UCSD-AML1 (cell line): Measurements from ENCODE around the gene CLCA4.
"Not testable (repeated sequence)": the region's sequence is repeated elsewhere in the genome, so short reads cannot be mapped to it uniquely, and the experiment has no call there.

ENCODE experiments used
- DNase-seq: peaks from one replicate; lab custom pipeline; 2025; ENCODE audit not compliant: unreplicated experiment; lab: John Stamatoyannopoulos, UW

The CLCA4 gene

DNA sequence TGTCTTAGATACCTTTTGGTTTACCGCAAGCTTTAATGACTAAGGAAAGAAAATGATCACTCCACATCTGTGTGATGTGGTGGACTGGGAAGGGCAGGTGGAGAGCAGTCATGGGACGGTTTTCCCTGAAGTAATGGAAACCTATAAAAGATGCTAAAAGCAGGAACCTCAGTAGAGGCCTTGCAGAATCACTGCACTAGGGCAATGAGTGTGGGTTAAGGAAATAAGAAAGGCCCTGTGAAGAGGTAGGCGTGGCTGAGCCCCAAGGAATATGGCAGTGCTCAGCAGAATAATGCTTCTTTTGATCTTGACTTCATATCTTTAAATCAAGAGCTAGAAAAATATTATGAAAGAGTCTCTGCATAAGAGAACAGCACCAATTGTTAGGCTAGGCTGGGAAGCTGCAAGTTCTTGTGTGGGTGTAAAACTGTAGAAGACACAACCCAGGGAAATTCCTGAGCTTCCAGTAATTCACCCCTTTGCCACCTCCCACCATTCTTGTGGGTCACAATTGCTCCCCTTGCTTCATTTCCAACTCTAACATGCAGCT is 49.9 kb downstream of the CLCA4 start:
- no peak for DNase-seq

DNA sequence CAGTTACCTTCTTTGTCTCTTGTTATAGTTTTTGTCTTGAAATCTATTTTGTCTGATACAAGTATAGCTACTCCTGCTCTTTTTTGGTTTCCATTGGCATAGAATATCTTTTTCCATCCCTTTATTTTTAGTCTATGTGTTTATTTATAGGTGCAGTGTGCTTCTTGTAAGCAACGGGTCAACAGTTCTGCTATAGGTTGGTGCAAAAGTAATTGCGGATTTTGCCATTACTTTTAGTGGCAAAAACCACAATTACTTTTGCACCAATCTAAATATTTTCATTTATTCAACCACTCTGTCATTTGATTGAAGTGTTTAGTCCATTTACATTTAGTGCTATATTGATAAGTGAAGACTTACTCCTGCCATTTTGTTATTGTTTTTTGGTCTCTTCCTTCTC is 59.2 kb downstream of the CLCA4 start:
- not testable (repeated sequence) for DNase-seq

DNA sequence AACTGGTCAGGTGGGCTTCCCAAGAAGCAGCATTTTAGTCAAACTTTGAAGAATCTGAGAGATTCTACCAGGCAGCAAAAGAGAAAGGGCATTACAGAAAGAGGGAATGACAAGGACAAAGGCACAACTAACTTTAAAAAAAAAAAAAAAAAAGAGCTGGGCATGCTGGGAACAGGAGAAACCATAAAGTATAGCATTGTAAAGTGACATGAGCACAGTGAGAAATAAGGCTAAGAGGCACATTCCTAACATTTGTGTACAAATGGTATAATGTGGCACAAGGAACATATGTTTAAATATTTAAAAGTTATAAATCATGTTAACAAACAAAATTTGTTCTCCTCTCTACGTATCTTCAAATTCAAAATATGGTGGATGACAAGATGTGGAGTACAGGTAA is 69.6 kb downstream of the CLCA4 start:
- no peak for DNase-seq

DNA sequence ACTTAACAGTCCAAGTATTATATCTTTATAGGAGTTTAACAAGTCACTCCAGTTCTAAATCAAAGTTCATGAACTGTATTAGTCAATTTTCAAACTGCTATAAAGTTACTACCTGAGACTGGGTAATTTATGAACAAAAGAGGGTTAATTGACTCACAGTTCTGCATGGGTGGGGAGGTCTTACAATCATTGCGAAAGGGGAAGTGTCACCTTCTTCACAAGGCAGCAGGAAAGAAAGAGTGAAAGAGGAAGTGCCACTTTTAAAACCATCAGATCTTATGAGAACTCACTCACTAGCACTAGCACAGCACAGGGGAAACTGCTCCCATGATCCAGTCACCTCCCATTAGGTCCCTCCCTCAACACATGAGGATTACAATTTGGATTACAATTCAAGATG is 70.0 kb downstream of the CLCA4 start:
- DNase-seq, result peak; percentile 11

DNA sequence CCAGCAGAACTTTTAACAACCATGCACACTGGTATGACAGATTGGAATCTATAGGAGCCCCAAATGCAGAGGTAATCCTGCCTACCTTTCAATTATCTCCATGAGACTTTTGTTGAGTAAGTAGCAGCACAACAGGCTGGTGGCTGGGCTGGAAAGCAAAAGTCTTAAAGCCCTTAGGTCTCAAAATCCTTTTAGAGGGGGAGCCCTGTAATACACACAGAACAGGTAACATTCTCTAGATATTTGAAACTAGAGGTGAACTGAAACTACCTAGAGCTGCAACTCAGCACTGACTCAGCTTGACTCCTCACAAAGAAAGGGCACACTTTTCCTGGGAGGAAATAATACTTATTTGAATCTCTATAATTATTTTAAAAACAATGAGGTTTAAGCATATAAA is 71.5 kb downstream of the CLCA4 start:
- DNase-seq, result no peak

DNA sequence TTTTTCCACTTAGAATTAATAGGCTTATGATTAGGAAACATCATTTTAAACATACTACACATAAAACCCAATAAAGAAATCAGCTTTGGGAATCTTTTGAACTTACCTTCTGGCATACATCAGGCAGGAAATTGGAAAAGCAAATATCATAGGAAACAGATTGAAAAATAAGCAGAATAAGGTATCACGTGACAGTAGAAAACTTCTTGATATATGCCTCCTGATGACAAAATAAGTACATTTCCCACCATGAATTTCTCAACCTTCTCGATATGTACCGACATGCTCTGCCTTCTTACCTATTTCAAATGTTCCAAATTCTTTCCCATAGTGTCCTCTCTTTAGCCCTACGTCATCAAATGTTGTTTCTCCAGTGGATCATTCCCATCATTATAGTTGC is 72.4 kb downstream of the CLCA4 start:
- no peak for DNase-seq

DNA sequence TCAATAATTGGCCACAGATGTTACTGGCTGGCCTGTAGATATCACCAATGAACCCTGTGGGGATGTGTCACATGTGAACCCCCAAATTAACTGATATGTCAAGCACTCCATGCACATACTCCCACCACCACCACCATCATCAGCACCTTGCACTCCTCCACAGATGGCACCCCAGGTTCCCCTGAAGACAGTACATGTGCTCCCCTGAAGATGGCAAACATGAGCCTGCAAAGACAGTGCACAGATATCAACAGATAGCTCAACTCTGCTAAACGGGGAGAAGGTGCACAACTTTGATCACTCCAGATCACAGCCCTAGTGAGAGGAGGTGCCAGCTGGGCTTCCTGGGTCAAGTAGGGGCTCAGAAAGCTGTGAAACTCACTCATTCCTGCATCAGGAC is 74.4 kb downstream of the CLCA4 start:
- DNase-seq, result no peak
